WTC11 (cell line): Measurements from ENCODE around the gene ZNF689. TPM values are rescaled to one million over a fixed set of nuclear protein-coding genes. Genes with fewer than 3 reads are reported as not detected.

Experiments
- ATAC-seq: fragments of 200-7000 bp; cut with Tn5 transposase; 2 replicates; pipeline ENCODE4 v1.10.0; 2021; ENCODE audit warnings: mild to moderate bottlenecking, moderate library complexity
- CTCF ChIA-PET: fragments of 300-600 bp; sonication (Branson Sonifier 250); formaldehyde crosslinking; loops from one replicate; lab custom pipeline; 2021; ENCODE audit warnings: antibody characterized with exemption; lab: Charles Lee
- POLR2A ChIA-PET: fragments of 350-600 bp; sonication (Branson Sonifier 250); formaldehyde crosslinking; loops from one replicate; lab custom pipeline; 2021; ENCODE audit warnings: antibody characterized with exemption; lab: Charles Lee
- DNase-seq: peaks from one replicate; pipeline ENCODE4 v3.0.0; 2021; ENCODE audit warnings: low spot score
- H3K27ac Mint-ChIP-seq: 2 replicates; pipeline ENCODE4 v1.8.0; 2021; ENCODE audit warnings: mixed read lengths
- H3K27me3 Mint-ChIP-seq: 2 replicates; pipeline ENCODE4 v1.8.0; 2021; ENCODE audit warnings: low read depth, mild to moderate bottlenecking, moderate library complexity, mixed read lengths
- H3K36me3 Mint-ChIP-seq: 2 replicates; pipeline ENCODE4 v1.8.0; 2021; ENCODE audit warnings: mixed read lengths
- H3K4me1 Mint-ChIP-seq: 2 replicates; pipeline ENCODE4 v1.8.0; 2022; ENCODE audit warnings: mixed read lengths
- H3K4me3 Mint-ChIP-seq: 2 replicates; pipeline ENCODE4 v1.8.0; 2021; ENCODE audit warnings: mild to moderate bottlenecking, moderate library complexity, mixed read lengths
- H3K9me3 Mint-ChIP-seq: 2 replicates; pipeline ENCODE4 v1.8.0; 2021; ENCODE audit warnings: mixed read lengths
- ATF2 ChIP-seq: sonication (generic); formaldehyde crosslinking; IDR thresholded peaks from 2 replicates; pipeline ENCODE4 v1.8.1; 2022; ENCODE audit warnings: low read depth, missing genetic modification reagents, borderline replicate concordance
- ATF6 ChIP-seq: sonication (generic); formaldehyde crosslinking; IDR thresholded peaks from 2 replicates; pipeline ENCODE4 v1.8.1; 2023; ENCODE audit warnings: mild to moderate bottlenecking, missing genetic modification reagents
- CBFB ChIP-seq: sonication (generic); formaldehyde crosslinking; IDR thresholded peaks from 2 replicates; pipeline ENCODE4 v1.8.1; 2022; ENCODE audit warnings: mild to moderate bottlenecking, low read depth, missing genetic modification reagents
- CREM ChIP-seq: sonication (generic); formaldehyde crosslinking; IDR thresholded peaks from 2 replicates; pipeline ENCODE4 v1.8.1; 2022; ENCODE audit warnings: mild to moderate bottlenecking, missing genetic modification reagents, moderate library complexity
- ERG ChIP-seq: fragments of 250-450 bp; sonication (Bioruptor Pico); IDR thresholded peaks from 2 replicates; pipeline ENCODE4 v1.8.0; 2021; ENCODE audit warnings: mild to moderate bottlenecking
- FOXK1 ChIP-seq: sonication (generic); formaldehyde crosslinking; IDR thresholded peaks from 2 replicates; pipeline ENCODE4 v1.8.0; 2022; ENCODE audit warnings: mild to moderate bottlenecking, moderate library complexity, missing genetic modification reagents
- FOXP1 ChIP-seq: sonication (generic); formaldehyde crosslinking; IDR thresholded peaks from 2 replicates; pipeline ENCODE4 v1.8.0; 2022; ENCODE audit warnings: missing genetic modification reagents, mild to moderate bottlenecking, moderate library complexity, borderline replicate concordance
- FOXP4 ChIP-seq: sonication (generic); formaldehyde crosslinking; IDR thresholded peaks from 2 replicates; pipeline ENCODE4 v1.8.0; 2022; ENCODE audit warnings: mild to moderate bottlenecking, missing genetic modification reagents
- GABPB1 ChIP-seq: sonication (generic); formaldehyde crosslinking; IDR thresholded peaks from 2 replicates; pipeline ENCODE4 v1.8.1; 2023; ENCODE audit warnings: mild to moderate bottlenecking, missing genetic modification reagents
- HMGA2 ChIP-seq: fragments of 250-450 bp; sonication (Bioruptor Pico); IDR thresholded peaks from 2 replicates; pipeline ENCODE4 v1.4.0; 2021; ENCODE audit warnings: mild to moderate bottlenecking, moderate library complexity
- HMGXB4 ChIP-seq: sonication (generic); formaldehyde crosslinking; IDR thresholded peaks from 2 replicates; pipeline ENCODE4 v1.8.1; 2023; ENCODE audit warnings: mild to moderate bottlenecking, moderate library complexity, missing genetic modification reagents
- MAX ChIP-seq: sonication (generic); formaldehyde crosslinking; IDR thresholded peaks from 2 replicates; pipeline ENCODE4 v1.8.0; 2022; ENCODE audit warnings: mild to moderate bottlenecking, missing genetic modification reagents
- MLX ChIP-seq: sonication (generic); formaldehyde crosslinking; IDR thresholded peaks from 2 replicates; pipeline ENCODE4 v1.8.1; 2023; ENCODE audit warnings: mild to moderate bottlenecking, missing genetic modification reagents, moderate library complexity
- MYBL2 ChIP-seq: sonication (generic); formaldehyde crosslinking; IDR thresholded peaks from 2 replicates; pipeline ENCODE4 v1.8.1; 2023; ENCODE audit warnings: mild to moderate bottlenecking, moderate library complexity, missing genetic modification reagents
- NR2C2 ChIP-seq: sonication (generic); formaldehyde crosslinking; IDR thresholded peaks from 2 replicates; pipeline ENCODE4 v1.8.0; 2022; ENCODE audit warnings: mild to moderate bottlenecking, missing genetic modification reagents
- NR3C1 ChIP-seq: sonication (generic); formaldehyde crosslinking; conservative IDR thresholded peaks from 2 replicates; pipeline ENCODE4 v1.8.1; 2023; ENCODE audit warnings: low read depth, mild to moderate bottlenecking, missing genetic modification reagents
- SP1 ChIP-seq: sonication (generic); formaldehyde crosslinking; conservative IDR thresholded peaks from 2 replicates; pipeline ENCODE4 v1.8.1; 2022; ENCODE audit warnings: missing genetic modification reagents
- STAT6 ChIP-seq: sonication (generic); formaldehyde crosslinking; conservative IDR thresholded peaks from 2 replicates; pipeline ENCODE4 v1.8.1; 2023; ENCODE audit warnings: mild to moderate bottlenecking, low read depth, missing genetic modification reagents, moderate library complexity
- TEAD1 ChIP-seq: sonication (generic); formaldehyde crosslinking; IDR thresholded peaks from 2 replicates; pipeline ENCODE4 v1.8.0; 2022; ENCODE audit warnings: mild to moderate bottlenecking, missing genetic modification reagents
- ZBTB21 ChIP-seq: sonication (generic); formaldehyde crosslinking; IDR thresholded peaks from 2 replicates; pipeline ENCODE4 v1.8.1; 2023; ENCODE audit warnings: mild to moderate bottlenecking, missing genetic modification reagents, borderline replicate concordance
- ZMAT4 ChIP-seq: fragments of 250-450 bp; sonication (Bioruptor Pico); IDR thresholded peaks from 2 replicates; pipeline ENCODE4 v1.9.0; 2021; ENCODE audit warnings: mild to moderate bottlenecking
- ZNF138 ChIP-seq: sonication (generic); formaldehyde crosslinking; conservative IDR thresholded peaks from 2 replicates; pipeline ENCODE4 v1.8.1; 2022; ENCODE audit warnings: mild to moderate bottlenecking, moderate library complexity, missing genetic modification reagents
- ZNF232 ChIP-seq: sonication (generic); formaldehyde crosslinking; IDR thresholded peaks from 2 replicates; pipeline ENCODE4 v1.8.0; 2022; ENCODE audit warnings: mild to moderate bottlenecking, missing genetic modification reagents
- total RNA-seq: library from RNA; stranded (reverse); gene quantifications from 3 replicates; pipeline ENCODE4 v1.2.3, GENCODE V29; 2021

ZNF689 gene
- total RNA-seq, 1 experiment from 2014 or later, result 13.2 TPM

GRCh38 chr16:30557957-30558788 is 52.0 kb downstream of the ZNF689 start, which contains the start of gene ZNF764:
ZNF764 (minus strand) TSS chr16:30558374; CDS start chr16:30558182, 192 bp downstream.
- ATAC-seq, result peak; percentile 94
- Mint-ChIP-seq H3K4me3 (peak within 1 kb of the TSS; percentile 77), H3K27ac (peak within 1 kb of the TSS; percentile 98), H3K9me3 (no peaks in the 10 kb centered on the region), H3K4me1 (peaks cover 29% of the 10 kb centered on the region), H3K36me3 (peaks cover 16% of the 10 kb centered on the region), H3K27me3 (peaks cover 17% of the 10 kb centered on the region)
- ChIA-PET CTCF (interaction anchor here (0.5 to 2.8 kb wide), 19 partner anchors 8 to 446 kb away, joined by 3 to 39 read pairs (median 3); partner anchors contain the start of genes DCTPP1, ZNF688, ZNF689 and ZNF747), POLR2A (interaction anchor here (0.5 to 3.5 kb wide), 12 partner anchors 13 to 655 kb away, joined by 3 to 42 read pairs (median 4); partner anchors contain the start of genes DCTPP1, PRR14, ZNF48 and ZNF688)
- peak; percentile 96 for DNase-seq
- TF ChIP-seq ZMAT4 (CRISPR knock-in tag) (no peak), NR3C1 (CRISPR knock-in tag) (0 out of 2 replicates have a peak, but pooled peaks have one; percentile 15), FOXP4 (CRISPR knock-in tag) (0 out of 2 replicates have a peak, but pooled peaks have one; percentile 18), STAT6 (CRISPR knock-in tag) (no peak), ERG (no peak), ZBTB21 (CRISPR knock-in tag) (no peak), ATF6 (CRISPR knock-in tag) (no peak), MYBL2 (CRISPR knock-in tag) (no peak), CBFB (CRISPR knock-in tag) (no peak), ATF2 (0 out of 2 replicates have a peak, but pooled peaks have one; percentile 37), HMGXB4 (CRISPR knock-in tag) (peak; percentile 80), ZNF232 (CRISPR knock-in tag) (0 out of 2 replicates have a peak, but pooled peaks have one; percentile 41), GABPB1 (CRISPR knock-in tag) (no peak; the same call in 1 of the 2 replicates), SP1 (CRISPR knock-in tag) (peak; percentile 80), TEAD1 (CRISPR knock-in tag) (0 out of 2 replicates have a peak, but pooled peaks have one; percentile 8), FOXP1 (peak; percentile 68; the same call in 1 of the 2 replicates), CREM (peak; percentile 73; the same call in 1 of the 2 replicates), NR2C2 (CRISPR knock-in tag) (peak; percentile 91), MAX (CRISPR knock-in tag) (peak; percentile 70), HMGA2 (CRISPR knock-in tag) (no peak), MLX (CRISPR knock-in tag) (no peak), ZNF138 (CRISPR knock-in tag) (no peak), FOXK1 (CRISPR knock-in tag) (peak; percentile 74; the same call in 1 of the 2 replicates)
